NCI-H1417 (cell line): ENCODE measurements around the gene EGR1.
A peak's percentile ranks its signal among the peaks of the same experiment; 100 is the strongest.
"Not testable (repeated sequence)": the region's sequence is repeated elsewhere in the genome, so short reads cannot be mapped to it uniquely, and the experiment has no call there.

ENCODE experiments used
- DNase-seq, 3 experiments: peaks; one replicate each; lab custom pipeline; 2025; lab: John Stamatoyannopoulos, UW

The EGR1 gene

DNA sequence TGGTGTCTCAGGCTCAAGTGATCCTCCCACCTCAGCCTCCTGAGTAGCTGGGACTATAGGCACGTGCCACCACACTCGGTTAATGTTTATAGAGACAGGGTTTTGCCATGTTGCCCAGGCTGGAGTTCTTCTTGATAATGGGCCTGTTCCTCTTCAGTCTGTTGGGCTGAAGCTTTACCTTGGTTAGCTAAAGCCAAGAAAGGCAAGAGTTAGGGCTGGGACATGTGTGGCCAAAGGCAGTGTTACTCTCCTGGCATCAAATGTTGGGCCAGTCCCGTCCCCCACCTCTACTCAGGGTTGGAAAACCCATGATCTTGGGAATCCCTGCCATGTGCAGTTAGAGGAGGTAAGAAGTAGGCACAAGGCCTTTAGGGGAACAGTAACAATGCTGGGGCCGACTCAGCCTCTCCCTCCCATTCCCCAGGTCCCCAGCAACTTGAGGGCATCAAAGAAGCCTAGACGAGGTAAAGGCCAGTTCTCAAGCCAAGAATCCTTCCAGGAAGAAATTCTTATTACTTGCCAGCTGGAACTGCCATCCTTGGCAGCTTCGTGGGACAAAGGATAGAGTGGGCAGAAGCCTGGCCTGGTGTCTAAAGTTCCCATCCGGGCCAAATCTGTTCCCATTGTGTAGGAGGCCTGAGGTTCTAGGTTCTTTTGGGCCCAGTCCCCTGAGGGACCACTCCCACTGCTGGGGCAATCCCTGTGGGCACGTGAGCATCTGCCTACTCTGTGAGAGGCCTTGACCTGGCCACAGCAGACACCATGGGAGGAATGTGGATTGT is 4.5 kb downstream of the EGR1 start:
- DNase-seq, result no peak

- no peak for DNase-seq
Observed at GRCh38 chr5:138470322-138471051, 5.2 kb downstream of the EGR1 start.

DNA sequence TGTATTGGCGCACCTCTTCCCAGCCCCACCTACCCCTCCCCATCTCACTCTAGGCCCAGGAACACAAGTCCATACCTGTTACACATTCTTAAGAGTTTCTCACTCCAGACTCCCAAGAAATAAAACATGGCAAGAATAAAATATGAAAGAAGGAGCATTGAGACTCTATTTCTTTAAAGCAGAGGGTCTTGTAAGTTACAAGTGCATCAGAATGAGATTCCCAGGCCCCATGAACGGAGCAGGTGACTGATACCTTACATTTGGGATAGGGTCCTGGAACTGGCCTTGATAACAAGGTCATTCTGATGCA is 5.7 kb downstream of the EGR1 start:
- no peak for DNase-seq

GRCh38 chr5:138472353-138472752 is 7.1 kb downstream of the EGR1 start:
- no peak for DNase-seq

- not testable (repeated sequence) for DNase-seq
Observed at GRCh38 chr5:138473151-138473550, 7.9 kb downstream of the EGR1 start.

- DNase-seq, result no peak
Observed at GRCh38 chr5:138476918-138477317, 11.6 kb downstream of the EGR1 start.

GRCh38 chr5:138482638-138483037 is 17.4 kb downstream of the EGR1 start:
- no peak for DNase-seq

DNA sequence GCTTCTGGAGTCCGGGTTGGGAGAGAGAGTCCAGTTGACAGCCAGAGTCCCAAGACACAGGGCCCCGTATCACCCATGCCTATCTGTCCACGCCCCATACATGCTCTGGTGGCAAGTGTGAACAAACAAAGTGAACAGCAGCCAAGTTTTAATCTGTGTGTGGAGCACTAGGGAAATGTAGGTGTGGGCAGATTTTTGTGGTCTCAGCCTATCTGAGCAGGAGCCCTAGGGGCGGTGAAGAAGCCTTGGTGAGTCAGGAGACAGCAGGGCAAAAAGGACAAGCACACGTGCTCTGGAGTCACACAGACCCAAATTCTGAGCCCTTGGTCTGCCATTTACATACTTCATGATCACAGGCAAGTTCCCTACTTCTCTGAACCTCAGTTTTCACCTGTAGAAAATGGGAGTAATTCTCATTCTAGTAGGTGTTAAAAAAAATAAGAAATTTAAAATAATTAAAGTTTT is 23.2 kb downstream of the EGR1 start:
- DNase-seq, result no peak

GRCh38 chr5:138489683-138490061 is 24.4 kb downstream of the EGR1 start:
- no peak for DNase-seq

DNA sequence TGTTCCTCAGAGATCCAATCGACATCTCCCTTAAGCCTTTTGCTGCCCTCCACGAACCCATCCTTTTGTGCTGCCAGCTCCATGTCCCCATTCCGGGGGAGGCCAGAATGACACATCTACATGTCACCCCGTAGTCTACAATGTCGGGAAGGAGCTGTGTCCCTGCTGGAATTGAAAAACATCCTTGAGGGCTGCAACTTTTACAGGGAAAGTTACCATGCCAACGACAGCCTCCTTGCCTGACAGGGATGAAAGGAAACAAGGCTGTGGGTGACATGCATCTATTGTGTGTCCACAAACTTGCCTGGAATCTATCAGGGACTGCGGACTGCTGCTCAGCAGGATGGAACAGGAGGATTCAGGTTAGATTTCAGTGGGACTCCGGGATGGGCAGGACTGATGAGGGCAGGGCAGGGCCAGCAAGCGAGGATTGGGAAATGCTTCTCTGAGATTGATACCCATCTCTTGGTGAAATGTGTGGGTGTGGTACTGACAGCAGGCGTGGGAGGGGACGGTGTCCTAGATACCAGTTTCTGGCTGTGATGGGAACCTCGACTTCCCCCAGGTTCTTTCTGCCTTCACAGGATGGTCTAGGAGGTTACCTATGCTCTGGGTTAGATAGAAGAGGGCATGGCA is 25.5 kb downstream of the EGR1 start:
- DNase-seq, result no peak

DNA sequence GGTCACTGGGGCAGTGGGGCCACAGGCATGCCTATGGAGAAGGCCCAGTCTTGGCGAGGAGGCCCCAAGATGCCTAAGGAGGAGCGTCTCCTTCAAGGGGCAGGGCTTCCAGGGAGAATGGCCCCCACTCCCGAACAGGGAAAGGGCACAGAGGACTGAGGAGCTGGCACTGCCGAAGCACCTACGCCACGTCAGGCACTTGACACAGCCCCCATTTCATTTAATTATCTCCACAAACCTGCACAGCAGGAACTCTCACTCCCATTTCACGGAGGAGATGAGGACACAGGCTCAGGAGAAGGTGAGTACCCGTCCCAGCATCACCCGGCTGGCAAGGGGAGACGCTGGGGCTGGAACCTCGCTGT is 26.0 kb downstream of the EGR1 start:
- peak in 1 of 3 experiments; percentile 63 for DNase-seq

- peak; percentile 71 to 78 (median 76) for DNase-seq
Observed at GRCh38 chr5:138491669-138492559, 26.6 kb downstream of the EGR1 start.

- peak in 1 of 3 experiments; percentile 39 for DNase-seq
Observed at GRCh38 chr5:138492560-138493045, 27.3 kb downstream of the EGR1 start.

GRCh38 chr5:138495351-138495750 is 30.1 kb downstream of the EGR1 start:
- no peak for DNase-seq

DNA sequence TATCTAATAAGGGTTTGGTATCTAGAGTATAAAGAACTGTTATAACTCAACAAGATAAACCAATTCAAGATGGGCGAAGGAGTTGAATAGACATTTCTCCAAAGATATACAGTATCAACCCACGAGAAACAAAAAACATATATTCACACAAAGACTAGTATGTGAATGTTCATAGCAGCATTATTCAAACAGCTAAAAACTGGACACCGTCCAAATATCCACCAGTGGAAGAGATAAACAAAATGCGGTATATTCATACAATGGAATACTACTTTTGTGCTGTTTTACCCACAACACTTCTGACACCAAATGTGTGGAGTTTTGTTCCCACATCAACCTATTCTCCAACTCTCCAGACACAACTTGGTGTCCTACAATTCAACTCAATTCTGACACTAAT is 33.1 kb downstream of the EGR1 start:
- DNase-seq, result no peak

DNA sequence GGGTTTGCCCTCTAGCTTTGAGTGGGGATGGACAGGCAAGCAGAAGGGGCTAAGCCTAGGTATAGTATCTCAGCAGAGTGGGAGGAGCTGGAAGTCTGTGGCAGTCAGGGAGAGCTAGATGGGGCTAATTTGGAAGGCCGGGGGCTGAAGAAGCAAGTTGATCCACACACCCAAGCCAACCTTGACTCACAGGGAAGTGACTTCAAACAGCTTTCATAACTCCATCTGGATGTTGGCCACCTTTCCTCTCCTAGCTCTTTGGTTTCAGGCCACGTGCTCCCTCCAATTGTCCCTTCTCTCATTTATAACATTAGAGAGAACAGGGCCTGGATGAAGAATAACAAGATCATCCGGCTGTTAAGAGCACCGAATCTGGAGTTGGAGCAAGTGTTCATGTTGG is 36.8 kb downstream of the EGR1 start:
- no peak for DNase-seq

DNA sequence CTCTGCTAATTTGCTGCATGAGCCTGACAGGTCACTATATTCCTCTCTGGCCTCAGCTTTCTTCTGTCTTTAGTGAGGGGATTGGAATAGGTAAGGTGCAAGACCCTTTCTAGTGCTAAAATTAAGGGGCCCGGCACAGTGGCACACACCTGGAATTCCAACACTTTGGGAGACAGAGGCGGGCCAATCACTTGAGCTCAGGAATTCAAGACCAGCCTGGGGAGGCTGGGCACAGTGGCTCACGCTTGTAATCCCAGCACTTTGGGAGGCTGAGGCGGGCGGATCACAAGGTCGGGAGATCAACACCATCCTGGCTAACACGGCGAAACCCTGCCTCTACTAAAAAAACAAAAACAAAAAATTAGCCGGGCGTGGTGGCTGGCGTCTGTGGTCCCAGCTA is 37.2 kb downstream of the EGR1 start:
- DNase-seq, result no peak

DNA sequence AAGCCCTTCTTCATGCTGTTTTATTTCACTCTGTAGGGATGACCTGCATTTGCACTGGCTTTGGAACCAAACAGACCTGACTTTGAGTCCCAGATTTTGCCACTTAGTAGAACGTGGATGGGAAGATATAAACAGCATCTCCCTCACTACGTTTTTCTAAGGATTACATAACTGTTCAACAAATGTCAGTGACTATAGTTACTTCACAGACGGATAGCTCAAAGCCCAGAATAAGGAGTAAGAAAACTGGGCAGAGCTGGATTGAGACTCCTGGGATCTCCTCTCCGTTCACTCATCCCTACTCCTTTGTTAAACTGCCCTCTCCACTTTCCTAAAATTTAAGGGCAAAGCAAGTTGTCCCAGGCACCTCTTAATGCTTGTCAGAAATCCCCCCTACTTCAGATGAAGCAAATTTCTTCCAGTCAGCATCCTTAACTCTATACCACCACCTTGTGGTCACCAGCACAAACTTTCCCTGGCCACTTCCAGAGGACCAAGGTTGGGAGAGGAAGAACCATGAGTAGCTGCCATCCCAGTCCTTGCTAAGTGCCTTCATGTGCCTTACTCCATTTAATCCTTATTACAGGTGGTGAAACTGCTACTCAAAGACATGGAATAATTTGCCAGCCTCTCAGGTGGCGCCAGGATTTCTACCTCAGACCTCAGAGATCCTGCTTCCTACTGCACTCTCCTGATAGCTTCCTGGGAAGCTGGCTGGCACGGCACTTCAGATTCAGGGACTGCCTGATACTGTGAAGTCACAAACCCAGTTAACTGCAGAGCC is 38.4 kb downstream of the EGR1 start:
- DNase-seq, result peak; percentile 22 to 68 (median 44)

GRCh38 chr5:138504799-138505198 is 39.5 kb downstream of the EGR1 start:
- no peak for DNase-seq

GRCh38 chr5:138506370-138507306 is 41.4 kb downstream of the EGR1 start:
- DNase-seq, result no peak
